K562 (cell line): ENCODE results near the gene RYR3. TPM values are rescaled to one million over a fixed set of nuclear protein-coding genes. Genes with fewer than 3 reads are reported as not detected.

Experiments
- ATAC-seq: fragments of 200-7000 bp; cut with Tn5 transposase; 3 replicates; pipeline ENCODE4 v1.9.1; 2020; ENCODE audit warnings: moderate library complexity
- BruUV-seq: library from RNA; stranded (reverse); fragments of 400-500 nt; replicated peaks from 2 replicates; lab custom pipeline; 2021; lab: Mats Ljungman, UMichigan
- CTCF ChIA-PET: fragments of 300-600 bp; formaldehyde crosslinking; extraction: SDS; loops from one replicate; lab custom pipeline; 2021; ENCODE audit warnings: low intra/inter-chr PET ratio; lab: Yijun Ruan, JAX
- POLR2A ChIA-PET: fragments of 300-600, 350-650 bp; sonication (Branson Sonifier 250); formaldehyde crosslinking; extraction: SDS; loops from one replicate; lab custom pipeline; 2021; ENCODE audit warnings: antibody characterized with exemption, inconsistent platforms; lab: Yijun Ruan, JAX
- DNase-seq, 4 experiments: peaks; one replicate each; pipeline versions ENCODE4 v3.0.0 to v3.0.0-alpha.2; 2011 to 2018; ENCODE audit warnings: low spot score in 3 of 4, mixed read lengths in 3 of 4; ENCODE audit errors: extremely low read depth in 1 of 4
- FAIRE-seq: peaks from 2 replicates; lab custom pipeline; 2011; peaks lifted over from hg19 to GRCh38; lab: Jason Lieb, UNC
- H2AFZ ChIP-seq: 2 replicates; pipeline ENCODE4 v1.6.0; 2011; ENCODE audit warnings: low read depth, low read length, control low read depth, inconsistent platforms
- H3K27ac ChIP-seq: fragments of 200-600 bp; 3 replicates; pipeline ENCODE4 v1.8.0; 2011; ENCODE audit warnings: low read depth, mild to moderate bottlenecking, control low read depth, inconsistent platforms, low read length, moderate library complexity, mixed read lengths; ENCODE audit errors: extremely low read depth
- H3K27me3 ChIP-seq, 2 experiments: fragments of 300-600 bp in 1 of 2; 2 replicates in 1 of 2; 3 replicates in 1 of 2; pipeline versions ENCODE4 v1.6.0 to v1.8.0; 2011; ENCODE audit warnings: inconsistent platforms in 2 of 2, low read length in 2 of 2, mild to moderate bottlenecking in 1 of 2, mixed read lengths in 1 of 2, moderate library complexity in 1 of 2; ENCODE audit not compliant: control insufficient read depth in 2 of 2, insufficient read depth in 2 of 2
- H3K36me3 ChIP-seq: fragments of 300-600 bp; 3 replicates; pipeline ENCODE4 v1.8.0; 2011; ENCODE audit warnings: mild to moderate bottlenecking, low read length, inconsistent platforms; ENCODE audit not compliant: control insufficient read depth, insufficient read depth
- H3K4me1 ChIP-seq, 2 experiments: fragments of 200-600 bp in 1 of 2; replicated peaks in 1 of 2; 2 replicates in 1 of 2; 3 replicates in 1 of 2; pipeline versions ENCODE4 v1.5.1 to v1.8.0; 2011; ENCODE audit warnings: inconsistent platforms in 2 of 2, low read length in 2 of 2, mild to moderate bottlenecking in 1 of 2, mixed read lengths in 1 of 2, moderate library complexity in 1 of 2; ENCODE audit not compliant: control insufficient read depth in 2 of 2, insufficient read depth in 2 of 2
- H3K4me2 ChIP-seq: 2 replicates; pipeline ENCODE4 v1.6.1; 2011; ENCODE audit warnings: low read length, control low read depth, inconsistent platforms, mixed read lengths; ENCODE audit not compliant: insufficient read depth
- H3K4me3 ChIP-seq: fragments of 200-600 bp; sonication (generic), shearing (Covaris generic); 2 replicates; pipeline ENCODE4 v1.5.1; 2016; ENCODE audit warnings: control low read depth, inconsistent platforms
- H3K79me2 ChIP-seq: fragments of 200-600 bp; 3 replicates; pipeline ENCODE4 v1.8.0; 2011; ENCODE audit warnings: low read length, inconsistent platforms; ENCODE audit not compliant: control insufficient read depth, insufficient read depth
- H3K9ac ChIP-seq, 2 experiments: 2 replicates each; pipeline versions ENCODE4 v1.6.0 to v1.6.1; 2011; ENCODE audit warnings: low read depth in 2 of 2, low read length in 2 of 2, control low read depth in 1 of 2, inconsistent platforms in 1 of 2, mild to moderate bottlenecking in 1 of 2, mixed read lengths in 1 of 2; ENCODE audit not compliant: insufficient read depth in 1 of 2
- H3K9me1 ChIP-seq: one replicate; pipeline ENCODE4 v1.6.0; 2011; ENCODE audit warnings: inconsistent platforms, mild to moderate bottlenecking, low read length, moderate library complexity; ENCODE audit not compliant: control insufficient read depth, insufficient read depth
- H3K9me3 ChIP-seq: replicated peaks from 2 replicates; pipeline ENCODE4 v1.5.1; 2011; ENCODE audit warnings: low read depth, low read length, inconsistent platforms; ENCODE audit not compliant: control insufficient read depth, insufficient read depth
- H4K20me1 ChIP-seq: replicated peaks from 2 replicates; pipeline ENCODE4 v1.6.1; 2011; ENCODE audit warnings: low read length, inconsistent platforms, mixed read lengths; ENCODE audit not compliant: control insufficient read depth, insufficient read depth
- ATF7 ChIP-seq: fragments of 450-650 bp; IDR thresholded peaks from 2 replicates; pipeline ENCODE4 v1.7.1; 2014; ENCODE audit warnings: mild to moderate bottlenecking, moderate library complexity
- CREB3L1 ChIP-seq: fragments of 450-650 bp; IDR thresholded peaks from 2 replicates; pipeline ENCODE4 v1.6.1; 2014; ENCODE audit warnings: low read depth, mild to moderate bottlenecking, moderate library complexity, borderline replicate concordance
- CTCF ChIP-seq, 3 experiments: IDR thresholded peaks in 2 of 3; conservative IDR thresholded peaks in 1 of 3; 2 replicates each; pipeline ENCODE4 v1.5.1; 2011 to 2012; ENCODE audit warnings: low read length in 3 of 3, mild to moderate bottlenecking in 3 of 3, control low read depth in 2 of 3, improper control_type of control experiment in 1 of 3, inconsistent platforms in 1 of 3, low read depth in 1 of 3, mixed read lengths in 1 of 3, moderate library complexity in 1 of 3; ENCODE audit not compliant: insufficient read depth in 2 of 3
- HMGXB4 ChIP-seq: sonication (generic); formaldehyde crosslinking; IDR thresholded peaks from 2 replicates; pipeline ENCODE4 v1.8.1; 2023; ENCODE audit warnings: mild to moderate bottlenecking, missing genetic modification reagents
- MAZ ChIP-seq, 2 experiments: fragments of 450-650 bp in 1 of 2; sonication (generic) in 1 of 2; formaldehyde crosslinking; IDR thresholded peaks in 1 of 2; conservative IDR thresholded peaks in 1 of 2; 2 replicates each; pipeline versions ENCODE4 v1.4.0 to v1.5.0; 2020; ENCODE audit warnings: mild to moderate bottlenecking in 1 of 2, missing genetic modification reagents in 1 of 2
- MECOM ChIP-seq: fragments of 250-450 bp; sonication (Bioruptor Pico); IDR thresholded peaks from 2 replicates; pipeline ENCODE4 v1.8.0; 2022; ENCODE audit warnings: inconsistent platforms
- MTA2 ChIP-seq: fragments of 450-650 bp; IDR thresholded peaks from 2 replicates; pipeline ENCODE4 v1.6.1; 2016; ENCODE audit warnings: low read depth
- SREBF1 ChIP-seq: fragments of 150-350 bp; IDR thresholded peaks from 2 replicates; pipeline ENCODE4 v1.6.1; 2014; ENCODE audit warnings: antibody characterized with exemption, low read depth, low read length, borderline replicate concordance
- SRSF7 ChIP-seq: fragments of 200-400 bp; formaldehyde crosslinking; optimal IDR thresholded peaks from 2 replicates; pipeline ENCODE3; 2017; ENCODE audit warnings: mild to moderate bottlenecking, low read depth, low read length
- XRCC4 ChIP-seq: IDR thresholded peaks from one replicate; pipeline ENCODE4 v1.6.1; 2011; ENCODE audit not compliant: insufficient read depth, insufficient read length; ENCODE audit errors: extremely low read depth
- ZNF561 ChIP-seq: fragments of 450-650 bp; formaldehyde crosslinking; conservative IDR thresholded peaks from 2 replicates; pipeline ENCODE4 v1.4.0; 2020; ENCODE audit warnings: mild to moderate bottlenecking, moderate library complexity
- ZNF639 ChIP-seq, 2 experiments: fragments of 200-800 bp in 1 of 2; sonication (Bioruptor generic) in 1 of 2; sonication (generic) in 1 of 2; formaldehyde crosslinking in 1 of 2; IDR thresholded peaks in 1 of 2; conservative IDR thresholded peaks in 1 of 2; 2 replicates each; pipeline versions ENCODE4 v1.5.0 to v1.6.1; 2016 to 2020; ENCODE audit warnings: missing compliant biosample characterization in 1 of 2, missing genetic modification characterization in 1 of 2, missing genetic modification reagents in 1 of 2
- ZNF830 ChIP-seq: fragments of 250-450 bp; sonication (Bioruptor Pico); IDR thresholded peaks from 2 replicates; pipeline ENCODE4 v1.5.0; 2021; ENCODE audit warnings: mild to moderate bottlenecking
- WGBS: fragments of 100-300 bp; shearing (Covaris generic); methylation state at CpG from one replicate; pipeline ENCODE4 v1.1.6; 2016; ENCODE audit warnings: low coverage, mixed read lengths; ENCODE audit not compliant: insufficient coverage; ENCODE audit errors: missing lambda C conversion rate; 5-methylcytosine and 5-hydroxymethylcytosine counted together
- in situ Hi-C: fragments of 300-500 bp; cut with MboI; formaldehyde crosslinking; loops from 4 replicates; pipeline ENCODE4 v1.15.0; 2018; ENCODE audit warnings: inconsistent platforms, mixed read lengths
- intact Hi-C: fragments of 100-400 bp; cut with micrococcal nuclease; formaldehyde crosslinking; loops from 2 replicates; pipeline ENCODE4 v1.14.2; 2022
- polyA plus RNA-seq, 8 experiments: library from polyadenylated mRNA; depleted of rRNA in 4 of 8; stranded (reverse) in 5 of 8; unstranded in 3 of 8; fragments of >200 nt; fragmentation: Nextera tagmentation in 2 of 8; fragmentation: Illumina TruSeq in 1 of 8; extraction: Ambion mirVana in 2 of 8; extraction: Trizol in 1 of 8; gene quantifications; 2 replicates each; pipeline versions ENCODE4 v1.2.1 to v1.2.3, GENCODE V29; 2011 to 2014; ENCODE audit warnings: inconsistent platforms in 1 of 8, missing spikeins in 1 of 8
- total RNA-seq, 7 experiments: library from RNA; depleted of rRNA in 6 of 7; stranded (reverse); fragments of >200 nt in 6 of 7; fragmentation: Illumina TruSeq in 2 of 7; extraction: Trizol in 2 of 7; gene quantifications; 2 replicates each; pipeline versions ENCODE4 v1.2.1 to v1.2.3, GENCODE V29; 2011 to 2021; ENCODE audit warnings: low replicate concordance in 1 of 7

RYR3 gene
- total and polyA plus RNA-seq, 9 of the 15 experiments (the other 6 are each of a cell fraction or from before 2014, with no cell fraction given) = 0.04 TPM; not detected in 8

- H3K9me3 ChIP-seq = no peaks in the 10 kb centered on the region
- intact Hi-C loops = no loop called here
- DNase-seq (no peak), ATAC-seq (no peak), FAIRE-seq (no peak)
- ChIA-PET CTCF (no interaction called here), POLR2A (no interaction called here)
- no peaks in the 10 kb centered on the region for H3K36me3 ChIP-seq
- no peak overlapping the region for H3K4me2 ChIP-seq
- H3K27ac ChIP-seq = no peak overlapping the region
- H3K4me3 ChIP-seq = no peak overlapping the region
- no peaks in the 10 kb centered on the region for H3K9me1 ChIP-seq
- no peaks in the 10 kb centered on the region for H3K79me2 ChIP-seq
- no peaks in the 10 kb centered on the region; a peak in 1 of 5 replicates for H3K27me3 ChIP-seq
- no TSS peak for BruUV-seq
- H3K9ac ChIP-seq = no peak overlapping the region
- no peak overlapping the region for H2AFZ ChIP-seq
- TF ChIP-seq SRSF7 (no peak), SREBF1 (no peak), XRCC4 (no peak), ZNF830 (no peak), CREB3L1 (no peak), ATF7 (no peak), MAZ (CRISPR knock-in tag; conservative IDR thresholded peaks at IDR 0.05 in 1 of 2, IDR thresholded peaks at IDR 0.05 in 1 of 2) (no peak), MTA2 (no peak), HMGXB4 (CRISPR knock-in tag) (no peak), CTCF (IDR thresholded peaks at IDR 0.05 in 2 of 3, conservative IDR thresholded peaks at IDR 0.05 in 1 of 3; ENCODE audit: insufficient read depth in 2 of 3, low read depth in 1 of 3, low read length in 3 of 3) (no peak), ZNF561 (CRISPR knock-in tag) (no peak), MECOM (CRISPR knock-in tag) (no peak), ZNF639 (CRISPR knock-in tag; conservative IDR thresholded peaks at IDR 0.05 in 1 of 2, IDR thresholded peaks at IDR 0.05 in 1 of 2) (no peak)
- in situ Hi-C loops = no loop called here
- 0% methylated on average over 4 of the region's 4 CpGs for WGBS
- H4K20me1 ChIP-seq = no peaks in the 10 kb centered on the region
- H3K4me1 ChIP-seq = no peaks in the 10 kb centered on the region; a peak in 1 of 5 replicates
Measured at GRCh38 chr15:33451385-33451784, 140.6 kb downstream of the RYR3 start.
